ENCODE results near the gene SDR42E2. TPM values are rescaled to one million over a fixed set of nuclear protein-coding genes. Genes with fewer than 3 reads are reported as not detected.
"Not testable (repeated sequence)": the region's sequence is repeated elsewhere in the genome, so short reads cannot be mapped to it uniquely, and the experiment has no call there.

Gene SDR42E2
- total RNA-seq, 1 experiment from 2014 or later, result not detected

- no peak for TF ChIP-seq EZH2 (IDR thresholded peaks at IDR 0.05; ENCODE audit: borderline replicate concordance, low read depth, low read length, poor library complexity, severe bottlenecking)
- no peaks in the 10 kb centered on the region for H3K4me1 ChIP-seq (ENCODE audit: insufficient read depth, low read length, poor library complexity, severe bottlenecking)
- no peaks in the 10 kb centered on the region for H3K9me3 ChIP-seq (ENCODE audit: low read depth, low read length, poor library complexity, severe bottlenecking)
- CTCF ChIA-PET, result interaction anchor here (1.8 kb wide), 1 partner anchor 65 kb away, joined by 5 read pairs; no protein-coding TSS in a partner anchor
- no peak for DNase-seq (ENCODE audit: low spot score)
- no TSS peak for BruUV-seq (replicated peaks)
- no peaks in the 10 kb centered on the region for H3K36me3 ChIP-seq (ENCODE audit: insufficient read depth, low read length, poor library complexity, severe bottlenecking)
- H3K4me3 ChIP-seq (ENCODE audit: low read depth, low read length, poor library complexity, severe bottlenecking), result no peak overlapping the region
- POLR2A ChIA-PET (ENCODE audit: low non-redundant PET), result interaction anchor here (0.7 kb wide), 1 partner anchor 852 kb away, joined by 3 read pairs; no protein-coding TSS in a partner anchor
- no peak overlapping the region for H3K27ac ChIP-seq (ENCODE audit: low read depth, low read length, poor library complexity, severe bottlenecking)
- no peaks in the 10 kb centered on the region for H3K27me3 ChIP-seq (replicated peaks; ENCODE audit: insufficient read depth, low read depth, low read length, poor library complexity)
- intact Hi-C loops (cut with micrococcal nuclease; ENCODE audit: unreplicated experiment), result no loop called here
Measured at GRCh38 chr16:22123759-22124490, 38.4 kb upstream of the SDR42E2 start.

GRCh38 chr16:22124583-22125284 lies 37.6 kb upstream of the SDR42E2 start:
- Histone ChIP-seq H3K27me3 (replicated peaks; ENCODE audit: insufficient read depth, low read depth, low read length, poor library complexity) (no peaks in the 10 kb centered on the region), H3K4me3 (ENCODE audit: low read depth, low read length, poor library complexity, severe bottlenecking) (no peak overlapping the region), H3K27ac (ENCODE audit: low read depth, low read length, poor library complexity, severe bottlenecking) (no peak overlapping the region), H3K36me3 (ENCODE audit: insufficient read depth, low read length, poor library complexity, severe bottlenecking) (no peaks in the 10 kb centered on the region), H3K4me1 (ENCODE audit: insufficient read depth, low read length, poor library complexity, severe bottlenecking) (no peaks in the 10 kb centered on the region), H3K9me3 (ENCODE audit: low read depth, low read length, poor library complexity, severe bottlenecking) (no peaks in the 10 kb centered on the region)
- intact Hi-C loops (cut with micrococcal nuclease; ENCODE audit: unreplicated experiment), result no loop called here
- BruUV-seq (replicated peaks), result no TSS peak
- TF ChIP-seq EZH2 (IDR thresholded peaks at IDR 0.05; ENCODE audit: borderline replicate concordance, low read depth, low read length, poor library complexity, severe bottlenecking), result no peak
- no peak for TF ChIP-seq CTCF (conservative IDR thresholded peaks at IDR 0.05; ENCODE audit: low read depth, low read length)
- POLR2A ChIA-PET (ENCODE audit: low non-redundant PET), result no interaction called here
- DNase-seq (ENCODE audit: low spot score), result no peak
- CTCF ChIA-PET, result no interaction called here

- H3K36me3 ChIP-seq (ENCODE audit: insufficient read depth, low read length, poor library complexity, severe bottlenecking), result no peaks in the 10 kb centered on the region
- H3K27ac ChIP-seq (ENCODE audit: low read depth, low read length, poor library complexity, severe bottlenecking), result no peak overlapping the region
- TF ChIP-seq CTCF (conservative IDR thresholded peaks at IDR 0.05; ENCODE audit: low read depth, low read length) (no peak), EZH2 (IDR thresholded peaks at IDR 0.05; ENCODE audit: borderline replicate concordance, low read depth, low read length, poor library complexity, severe bottlenecking) (no peak)
- H3K27me3 ChIP-seq (replicated peaks; ENCODE audit: insufficient read depth, low read depth, low read length, poor library complexity), result no peaks in the 10 kb centered on the region
- ChIA-PET CTCF (no interaction called here), POLR2A (ENCODE audit: low non-redundant PET) (no interaction called here)
- no peaks in the 10 kb centered on the region for H3K4me1 ChIP-seq (ENCODE audit: insufficient read depth, low read length, poor library complexity, severe bottlenecking)
- no peak overlapping the region for H3K4me3 ChIP-seq (ENCODE audit: low read depth, low read length, poor library complexity, severe bottlenecking)
- DNase-seq (ENCODE audit: low spot score), result no peak
- no peaks in the 10 kb centered on the region for H3K9me3 ChIP-seq (ENCODE audit: low read depth, low read length, poor library complexity, severe bottlenecking)
- BruUV-seq (replicated peaks), result no TSS peak
- intact Hi-C loops (cut with micrococcal nuclease; ENCODE audit: unreplicated experiment), result no loop called here
Measured at GRCh38 chr16:22126037-22126558, 36.2 kb upstream of the SDR42E2 start.

GRCh38 chr16:22128537-22128936 lies 33.8 kb upstream of the SDR42E2 start:
- POLR2A ChIA-PET (ENCODE audit: low non-redundant PET); H3K27me3 ChIP-seq (replicated peaks; ENCODE audit: insufficient read depth, low read depth, low read length, poor library complexity): not testable (repeated sequence)
- CTCF ChIA-PET, result interaction anchor here (0.7 kb wide), 1 partner anchor 18 kb away, joined by 6 read pairs; no protein-coding TSS in a partner anchor

More at GRCh38 chr16:22128537-22128936, 33.8 kb upstream of the SDR42E2 start:
- H3K36me3 ChIP-seq (ENCODE audit: insufficient read depth, low read length, poor library complexity, severe bottlenecking); H3K4me3 ChIP-seq (ENCODE audit: low read depth, low read length, poor library complexity, severe bottlenecking); H3K9me3 ChIP-seq (ENCODE audit: low read depth, low read length, poor library complexity, severe bottlenecking); H3K27ac ChIP-seq (ENCODE audit: low read depth, low read length, poor library complexity, severe bottlenecking); BruUV-seq (replicated peaks); DNase-seq (ENCODE audit: low spot score); intact Hi-C loops (cut with micrococcal nuclease; ENCODE audit: unreplicated experiment); H3K4me1 ChIP-seq (ENCODE audit: insufficient read depth, low read length, poor library complexity, severe bottlenecking): not testable (repeated sequence)
